GM21723 (cell line): ENCODE results near the gene ERAS.

Source experiments
- ATAC-seq: cut with Tn5 transposase; IDR thresholded peaks from one replicate; pipeline ENCODE4 v1.9.1; 2021; ENCODE audit warnings: mild to moderate bottlenecking, moderate library complexity; ENCODE audit not compliant: unreplicated experiment

The ERAS gene, protein sequence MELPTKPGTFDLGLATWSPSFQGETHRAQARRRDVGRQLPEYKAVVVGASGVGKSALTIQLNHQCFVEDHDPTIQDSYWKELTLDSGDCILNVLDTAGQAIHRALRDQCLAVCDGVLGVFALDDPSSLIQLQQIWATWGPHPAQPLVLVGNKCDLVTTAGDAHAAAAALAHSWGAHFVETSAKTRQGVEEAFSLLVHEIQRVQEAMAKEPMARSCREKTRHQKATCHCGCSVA

DNA sequence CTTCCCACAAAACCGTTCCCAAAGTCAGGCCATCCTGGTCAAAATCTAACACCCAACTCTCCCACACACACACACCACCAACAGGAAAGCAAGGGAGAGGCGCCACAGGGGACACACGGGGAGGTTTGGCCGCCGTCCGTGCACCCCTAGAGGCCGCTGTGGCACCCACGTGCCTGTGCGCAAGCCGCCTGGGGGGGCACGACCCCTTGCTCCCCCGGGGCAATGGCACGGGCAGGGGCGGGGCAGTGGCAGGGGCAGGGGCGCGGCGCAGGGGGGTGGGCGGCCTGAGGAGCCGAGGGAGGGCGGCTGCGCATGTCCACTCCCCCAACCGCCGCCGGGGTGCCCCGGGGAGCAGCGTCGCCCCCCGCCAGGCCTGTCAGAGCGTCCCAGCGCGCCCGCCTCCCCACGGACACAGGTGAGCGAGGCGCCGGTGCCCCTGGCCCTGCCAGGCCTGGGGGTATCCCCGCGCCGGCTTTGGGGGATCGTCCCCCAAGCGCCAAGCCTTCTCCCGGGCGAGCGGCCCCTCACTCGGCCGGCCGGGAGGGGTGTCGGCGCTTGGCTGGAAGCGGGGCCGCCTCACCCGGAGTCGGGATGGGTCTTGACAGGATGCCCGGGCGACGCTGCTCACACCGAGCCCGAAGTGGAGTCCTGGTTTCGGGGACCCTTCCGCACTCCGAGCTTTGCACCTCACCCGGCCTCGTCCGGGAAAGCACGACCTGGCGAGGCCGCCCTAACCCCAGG is at the start of gene ERAS:
Gene ERAS, plus strand, starts transcription at position 379 of the 741 bp plus-strand sequence. CDS start 2,611 bp downstream, outside the sequence.
- no peak for ATAC-seq

DNA sequence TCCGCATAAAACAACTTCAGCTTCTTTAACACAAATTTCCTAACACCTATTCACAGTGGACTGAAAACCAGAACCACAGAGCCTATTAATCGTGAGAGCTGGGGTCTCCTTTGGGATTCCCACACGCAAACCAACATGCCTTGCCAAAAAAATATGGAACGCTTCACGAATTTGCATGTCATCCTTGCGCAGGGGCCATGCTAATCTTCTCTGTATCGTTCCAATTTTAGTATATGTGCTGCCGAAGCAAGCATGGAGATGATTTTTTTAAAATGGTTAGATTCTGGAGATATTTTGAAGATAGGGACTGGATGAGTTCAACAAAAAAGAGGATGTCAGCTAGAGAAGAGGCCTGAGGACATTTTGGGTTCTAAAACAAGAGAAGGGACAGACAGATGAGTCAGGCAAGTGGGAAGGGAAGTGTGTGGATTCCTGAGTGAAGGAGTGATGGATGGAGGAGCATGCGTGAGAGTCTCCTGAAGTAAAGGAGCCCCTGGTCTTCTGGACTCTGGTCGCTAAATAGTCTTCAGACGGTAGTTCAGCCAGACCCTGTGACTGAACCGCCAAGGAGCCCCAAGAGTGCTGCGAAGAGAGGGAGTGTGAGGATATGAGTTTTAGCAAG is 49.4 kb upstream of the ERAS start:
- no peak for ATAC-seq

DNA sequence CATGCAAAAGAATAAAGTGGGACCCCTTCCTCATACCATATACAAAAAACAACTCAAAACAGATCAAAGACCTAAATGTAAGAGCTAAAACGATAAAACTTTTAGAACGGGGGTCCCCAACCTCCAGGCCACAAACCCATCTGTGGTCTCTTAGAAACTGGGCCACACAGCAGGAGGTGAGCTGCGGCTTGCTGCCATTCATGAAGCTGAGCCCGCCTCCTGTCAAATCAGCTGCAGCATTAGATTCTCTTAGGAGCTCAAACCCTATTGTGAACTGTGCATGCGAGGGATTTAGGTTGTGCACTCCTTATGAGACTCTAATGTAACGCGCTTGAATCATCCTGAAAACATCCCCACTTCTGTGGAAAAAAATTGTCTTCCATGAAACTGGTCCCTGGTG is 46.9 kb upstream of the ERAS start:
- no peak for ATAC-seq

DNA sequence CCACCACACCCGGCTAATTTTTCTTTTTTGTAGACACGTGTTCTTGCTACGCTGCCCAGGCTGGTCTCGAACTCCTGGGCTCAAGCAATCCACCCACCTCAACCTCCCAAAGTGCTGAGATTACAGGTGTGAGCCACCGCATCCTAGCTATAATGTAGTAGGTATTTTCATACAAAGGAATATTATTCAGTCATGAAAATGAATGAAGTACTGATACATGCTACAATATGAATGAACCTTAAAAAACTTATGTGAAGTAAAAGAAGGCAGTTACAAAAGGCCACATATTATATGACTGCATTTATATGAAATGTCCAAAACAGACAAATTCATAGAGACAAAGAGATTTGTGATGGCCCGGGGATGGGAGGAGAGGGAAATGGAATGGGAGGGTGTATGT is 44.6 kb upstream of the ERAS start:
- no peak for ATAC-seq

DNA sequence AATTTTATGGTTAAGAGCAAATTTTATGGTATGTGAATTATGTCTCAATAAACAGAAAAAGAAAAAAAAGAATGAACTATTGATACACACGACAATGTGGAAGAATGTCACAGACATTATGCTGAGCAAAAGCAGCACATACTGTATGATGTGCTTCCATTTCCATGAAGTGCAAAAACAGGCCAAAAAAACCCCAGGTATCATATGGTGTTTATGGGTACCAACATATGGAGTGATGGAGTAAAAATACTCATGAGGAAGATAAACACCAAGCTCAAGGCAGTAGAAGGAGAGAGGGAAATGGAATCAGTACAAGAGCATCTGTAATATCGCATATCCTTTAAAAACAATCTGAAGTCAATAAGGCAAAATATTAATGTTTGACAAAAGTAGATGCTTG is 44.1 kb upstream of the ERAS start:
- ATAC-seq: no peak

DNA sequence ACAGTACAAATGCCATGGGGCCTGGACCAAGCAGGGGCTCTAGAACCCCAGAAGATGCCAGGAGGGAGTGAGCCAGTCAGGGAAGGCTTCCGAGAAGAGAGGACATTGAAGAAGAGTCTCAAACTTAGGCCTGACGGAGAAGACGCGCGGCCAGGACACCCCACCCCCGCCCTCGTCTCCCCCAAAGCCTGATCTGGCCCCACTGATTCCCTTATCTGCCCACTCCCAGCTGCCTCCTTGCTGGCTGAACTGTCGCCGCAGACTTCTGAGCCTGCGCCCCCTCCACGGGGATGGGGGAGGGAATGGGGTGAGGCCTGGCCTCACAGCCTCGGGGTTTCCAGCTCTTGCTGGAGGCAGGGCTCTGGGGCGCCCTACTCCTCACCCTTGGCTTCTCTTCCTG is 43.5 kb upstream of the ERAS start:
- no peak for ATAC-seq

DNA sequence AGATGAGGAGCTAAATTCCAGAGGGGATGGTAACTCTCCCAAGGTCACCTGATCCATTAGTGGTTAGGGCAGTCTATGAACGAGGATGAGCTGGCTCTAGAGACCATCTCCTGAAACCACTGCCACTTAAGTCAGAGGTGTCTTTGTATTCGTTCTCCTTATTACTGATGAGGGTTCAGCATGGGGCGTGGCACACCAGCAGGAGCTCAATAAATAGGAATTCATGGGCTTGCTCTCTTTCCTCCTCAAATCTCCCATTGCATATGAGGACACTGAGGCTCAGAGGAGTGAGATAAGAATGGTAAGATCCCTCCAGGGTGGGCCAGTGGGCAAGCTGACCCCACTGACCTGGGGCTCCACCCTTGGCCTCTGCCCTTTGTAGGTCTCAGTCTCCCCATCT is 41.6 kb upstream of the ERAS start:
- no peak for ATAC-seq

DNA sequence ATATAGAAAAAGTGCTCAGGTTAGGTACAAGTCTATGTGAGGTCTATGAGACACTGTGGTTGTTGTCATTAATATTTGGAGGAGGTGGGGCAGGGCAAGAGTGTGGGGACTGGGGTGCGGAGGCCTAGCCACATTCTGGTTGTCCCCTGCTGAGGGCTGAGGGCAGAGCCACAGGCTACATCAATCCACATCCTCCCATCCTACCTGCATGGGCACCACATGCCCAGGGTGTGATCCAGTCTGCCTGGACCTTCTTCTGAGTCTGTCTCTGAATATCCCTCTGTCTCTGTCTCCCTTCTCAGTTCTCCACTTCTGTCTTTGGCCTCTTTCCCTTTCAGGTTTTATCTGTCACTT is 41.1 kb upstream of the ERAS start:
- no peak for ATAC-seq

DNA sequence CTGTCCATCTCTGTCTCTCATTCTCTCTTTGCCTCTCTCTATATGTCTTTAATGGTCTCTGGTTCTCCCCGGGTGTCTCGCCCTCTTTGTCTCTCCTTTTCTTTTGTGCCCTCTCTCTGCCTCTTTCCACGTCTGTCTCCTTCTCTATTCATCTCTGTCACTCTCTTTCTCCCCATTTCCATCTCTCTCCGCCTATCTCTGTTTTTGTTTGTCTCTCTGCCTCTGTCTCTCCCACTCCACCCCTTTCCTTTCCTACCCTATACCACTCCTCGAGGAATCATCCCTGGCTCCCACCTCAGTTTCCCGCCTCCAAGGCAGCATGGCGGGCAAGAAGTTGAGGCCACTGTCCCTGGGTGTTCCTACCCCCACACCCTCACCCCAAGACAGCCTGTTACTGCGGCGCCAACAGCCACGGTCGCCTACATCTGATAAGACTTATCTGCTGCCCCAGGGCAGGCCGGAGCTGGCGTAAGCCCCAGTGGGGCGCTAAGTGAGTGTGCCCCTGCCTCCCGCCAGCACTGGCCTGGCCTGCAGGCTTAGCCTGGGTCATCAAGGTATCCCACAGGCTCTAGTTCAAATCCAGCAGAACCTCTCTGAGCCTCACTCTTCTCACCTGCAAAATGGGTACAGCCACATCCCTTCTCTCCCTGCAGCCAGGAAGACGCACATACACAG is 40.6 kb upstream of the ERAS start:
- no peak for ATAC-seq

DNA sequence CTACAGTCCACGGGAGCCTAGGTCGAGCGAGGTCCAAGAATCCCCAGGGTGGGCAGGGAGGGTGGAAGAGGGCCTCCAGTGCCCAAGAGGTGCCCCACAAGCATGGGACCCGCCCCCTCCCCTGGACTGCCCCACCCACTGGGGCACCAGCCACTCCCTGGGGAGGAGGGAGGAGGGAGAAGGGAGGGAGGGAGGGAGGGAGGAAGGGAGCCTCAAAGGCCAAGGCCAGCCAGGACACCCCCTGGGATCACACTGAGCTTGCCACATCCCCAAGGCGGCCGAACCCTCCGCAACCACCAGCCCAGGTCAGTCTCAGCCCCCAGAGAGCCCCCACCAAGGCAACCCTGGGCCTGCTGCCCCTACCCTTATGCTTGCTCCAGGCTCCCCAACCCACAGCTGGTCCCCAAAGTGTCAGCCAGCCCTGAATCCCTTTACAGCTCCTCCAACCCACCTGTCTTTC is 39.9 kb upstream of the ERAS start, which contains the start of gene GATA1:
Gene GATA1, plus strand, starts transcription at position 250 of the 460 bp plus-strand sequence. CDS start 4,520 bp downstream, outside the sequence.
- no peak for ATAC-seq

DNA sequence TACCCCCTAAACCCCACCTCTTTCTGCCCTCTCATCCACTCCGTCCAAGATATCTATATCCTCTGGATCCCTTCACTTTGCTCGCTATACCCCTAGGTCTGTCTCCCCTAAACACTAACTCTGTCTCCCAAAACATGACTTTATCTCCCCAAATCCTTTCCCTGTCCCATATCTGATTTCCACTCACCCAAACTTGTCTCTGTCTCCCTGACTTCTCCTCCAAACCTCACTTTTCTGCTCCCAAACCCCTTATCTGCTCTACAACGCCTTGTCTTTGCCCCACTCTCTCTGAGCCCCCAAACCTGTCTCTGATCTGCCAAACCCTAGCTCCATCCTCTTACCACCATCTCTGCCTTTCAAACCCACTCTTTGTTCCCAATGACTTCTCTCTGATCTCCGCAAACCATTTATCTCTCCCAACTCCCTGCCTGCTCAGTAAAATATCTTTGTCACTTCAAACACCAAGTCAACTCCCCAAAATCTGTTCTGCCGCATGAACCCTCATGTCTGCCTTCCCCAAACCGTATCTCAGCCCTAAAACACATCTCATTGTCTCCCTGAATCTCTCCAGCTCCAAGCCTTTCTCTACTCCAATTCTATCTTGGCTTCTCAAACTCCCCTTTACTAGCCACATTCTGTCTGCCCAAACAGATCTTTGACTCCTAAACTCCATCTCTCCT is 39.3 kb upstream of the ERAS start:
- no peak for ATAC-seq

DNA sequence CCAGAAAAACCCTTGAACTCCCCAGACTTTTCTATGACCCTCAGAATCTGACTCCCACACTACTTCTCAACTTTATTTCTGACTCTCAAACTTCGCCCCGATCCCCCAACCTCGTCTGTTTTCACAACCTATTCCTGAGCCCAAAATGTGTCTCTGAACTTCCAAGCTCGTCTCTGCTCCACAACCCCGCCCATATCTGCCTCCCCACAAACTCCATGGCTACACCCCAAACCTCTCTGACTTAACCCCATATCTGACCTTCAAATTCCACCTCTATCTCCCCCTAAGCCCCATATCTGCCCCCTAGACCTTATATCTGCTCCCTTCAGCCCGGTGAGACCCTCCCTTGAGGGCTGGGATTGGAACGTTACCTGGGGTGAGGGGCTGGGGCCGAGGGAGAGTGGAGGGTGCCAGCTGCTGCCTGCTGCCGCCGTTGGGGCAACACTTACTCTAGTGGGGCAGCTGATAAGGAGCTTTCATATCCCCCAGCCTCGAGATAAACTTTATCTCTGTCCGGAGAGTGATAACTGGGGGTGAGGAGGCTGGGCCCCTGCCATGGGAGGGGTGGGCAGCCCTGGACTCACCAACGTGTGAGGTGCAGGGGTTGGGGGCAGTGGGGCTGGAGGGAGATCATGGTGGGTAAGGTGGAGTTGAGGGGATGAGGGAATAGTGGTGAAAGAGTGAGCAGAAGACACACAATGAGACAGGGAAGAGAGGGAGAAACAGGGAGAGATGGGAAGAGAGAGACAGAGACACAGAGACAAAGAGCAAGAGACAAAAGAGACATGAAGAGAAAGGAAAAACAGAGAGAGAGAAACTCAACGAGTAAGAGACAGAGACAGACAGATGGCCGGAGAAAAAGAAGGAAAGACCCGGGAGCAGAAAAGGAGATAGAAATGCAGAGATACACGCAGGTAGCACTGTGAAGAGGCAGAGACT is 38.5 kb upstream of the ERAS start:
- ATAC-seq: no peak

DNA sequence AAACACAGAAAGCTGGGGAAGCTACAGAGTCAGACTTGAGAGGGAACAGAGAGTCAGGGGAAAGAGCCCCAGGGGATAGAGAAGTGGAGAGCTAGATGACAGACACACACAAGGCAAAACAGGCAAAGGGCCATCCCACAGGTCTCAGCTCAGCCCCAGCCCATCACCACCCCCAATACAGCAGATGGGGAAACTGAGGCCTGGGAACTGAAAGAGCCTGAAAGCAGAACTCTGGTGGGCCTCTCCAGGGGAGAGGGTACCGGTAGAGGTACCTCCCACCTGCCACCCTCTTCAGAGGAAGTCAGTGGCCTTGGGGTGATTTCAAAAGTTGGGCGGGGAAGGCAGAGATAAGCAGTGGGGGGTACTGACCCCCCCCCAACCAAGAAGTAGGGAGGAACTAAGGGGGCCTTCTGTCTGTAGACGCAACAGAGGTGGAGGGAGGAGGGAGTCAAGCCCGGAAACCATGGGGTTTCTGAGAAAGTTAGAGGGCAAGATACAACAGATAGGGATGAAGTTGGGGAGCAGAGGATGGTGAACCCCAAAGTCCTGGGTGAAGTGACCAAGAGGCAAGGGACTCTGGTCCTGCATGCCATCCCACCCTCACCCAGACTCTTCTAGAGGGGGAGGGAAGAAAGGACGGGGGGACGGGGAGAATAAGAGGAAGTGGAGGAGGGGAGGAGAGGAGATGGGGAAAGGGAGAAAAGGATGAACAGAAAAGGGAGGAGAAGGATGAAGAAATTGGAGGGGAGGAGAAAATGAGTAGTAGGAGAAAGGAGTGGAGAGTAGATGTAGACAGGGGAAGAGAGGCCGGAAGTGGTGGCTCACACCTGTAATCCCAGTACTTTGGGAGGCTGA is 36.7 kb upstream of the ERAS start:
- ATAC-seq: no peak

DNA sequence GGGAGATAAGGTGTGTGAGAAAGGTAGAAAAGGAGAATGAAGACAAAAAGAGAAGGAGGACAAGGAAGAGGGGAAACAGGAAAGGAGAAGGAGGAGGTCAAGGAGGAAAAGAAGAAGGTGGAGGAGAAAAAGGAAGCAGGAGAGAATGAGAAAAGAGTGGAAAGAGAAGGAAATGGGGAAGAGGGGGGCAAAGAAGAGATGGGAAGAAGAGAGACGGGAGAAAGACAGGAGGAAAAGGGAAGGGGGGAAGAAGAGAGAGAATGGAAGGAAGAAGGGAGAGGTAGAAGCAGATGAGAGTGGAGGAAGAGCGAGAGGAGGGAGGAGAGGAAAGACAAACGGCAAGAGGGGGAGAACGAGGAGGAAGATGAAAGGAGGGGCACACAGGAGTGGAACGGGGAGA is 35.8 kb upstream of the ERAS start:
- ATAC-seq: no peak

DNA sequence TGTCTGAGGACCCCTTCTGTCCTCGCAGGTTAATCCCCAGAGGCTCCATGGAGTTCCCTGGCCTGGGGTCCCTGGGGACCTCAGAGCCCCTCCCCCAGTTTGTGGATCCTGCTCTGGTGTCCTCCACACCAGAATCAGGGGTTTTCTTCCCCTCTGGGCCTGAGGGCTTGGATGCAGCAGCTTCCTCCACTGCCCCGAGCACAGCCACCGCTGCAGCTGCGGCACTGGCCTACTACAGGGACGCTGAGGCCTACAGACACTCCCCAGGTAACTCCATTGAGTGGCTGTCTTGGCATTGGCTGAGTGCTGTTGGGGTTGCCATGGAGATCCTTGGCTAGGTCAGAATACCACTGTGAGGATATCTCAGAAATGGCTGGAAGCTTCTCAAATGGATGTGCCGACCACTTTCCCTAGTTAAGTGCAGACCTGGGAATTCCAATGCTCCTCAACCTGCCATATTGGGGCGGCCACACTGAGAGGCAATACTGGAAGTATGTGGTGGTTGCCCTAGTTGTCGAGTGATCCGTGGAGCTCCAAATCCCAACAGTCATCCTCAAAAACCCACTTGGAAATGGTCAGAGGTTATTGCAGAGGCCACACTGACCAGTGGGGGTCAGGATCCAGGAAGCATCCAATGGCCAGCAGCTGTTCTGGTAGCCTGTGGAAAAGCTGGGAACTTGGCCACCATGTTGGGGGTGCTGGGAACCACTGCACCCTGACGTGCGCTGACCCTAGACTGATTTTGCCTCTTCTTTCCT is 35.1 kb upstream of the ERAS start:
- ATAC-seq: no peak

DNA sequence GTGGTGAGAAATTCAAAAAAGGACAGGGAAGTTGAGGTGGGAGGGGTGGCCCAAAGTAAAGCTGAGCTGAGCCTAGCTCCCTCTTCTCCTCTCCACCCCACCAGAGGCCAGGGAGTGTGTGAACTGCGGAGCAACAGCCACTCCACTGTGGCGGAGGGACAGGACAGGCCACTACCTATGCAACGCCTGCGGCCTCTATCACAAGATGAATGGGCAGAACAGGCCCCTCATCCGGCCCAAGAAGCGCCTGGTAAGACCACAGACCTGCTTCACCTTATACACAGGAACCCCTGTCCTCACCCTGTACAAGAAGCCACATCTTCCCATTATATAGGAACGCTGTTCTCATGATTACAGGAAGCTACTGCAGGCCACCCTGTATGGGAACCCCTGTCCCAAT is 34.1 kb upstream of the ERAS start:
- ATAC-seq: no peak

DNA sequence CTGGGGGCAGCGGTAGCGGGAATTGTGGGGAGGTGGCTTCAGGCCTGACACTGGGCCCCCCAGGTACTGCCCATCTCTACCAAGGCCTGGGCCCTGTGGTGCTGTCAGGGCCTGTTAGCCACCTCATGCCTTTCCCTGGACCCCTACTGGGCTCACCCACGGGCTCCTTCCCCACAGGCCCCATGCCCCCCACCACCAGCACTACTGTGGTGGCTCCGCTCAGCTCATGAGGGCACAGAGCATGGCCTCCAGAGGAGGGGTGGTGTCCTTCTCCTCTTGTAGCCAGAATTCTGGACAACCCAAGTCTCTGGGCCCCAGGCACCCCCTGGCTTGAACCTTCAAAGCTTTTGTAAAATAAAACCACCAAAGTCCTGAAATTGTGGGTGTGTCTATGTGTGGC is 32.4 kb upstream of the ERAS start:
- ATAC-seq: no peak

DNA sequence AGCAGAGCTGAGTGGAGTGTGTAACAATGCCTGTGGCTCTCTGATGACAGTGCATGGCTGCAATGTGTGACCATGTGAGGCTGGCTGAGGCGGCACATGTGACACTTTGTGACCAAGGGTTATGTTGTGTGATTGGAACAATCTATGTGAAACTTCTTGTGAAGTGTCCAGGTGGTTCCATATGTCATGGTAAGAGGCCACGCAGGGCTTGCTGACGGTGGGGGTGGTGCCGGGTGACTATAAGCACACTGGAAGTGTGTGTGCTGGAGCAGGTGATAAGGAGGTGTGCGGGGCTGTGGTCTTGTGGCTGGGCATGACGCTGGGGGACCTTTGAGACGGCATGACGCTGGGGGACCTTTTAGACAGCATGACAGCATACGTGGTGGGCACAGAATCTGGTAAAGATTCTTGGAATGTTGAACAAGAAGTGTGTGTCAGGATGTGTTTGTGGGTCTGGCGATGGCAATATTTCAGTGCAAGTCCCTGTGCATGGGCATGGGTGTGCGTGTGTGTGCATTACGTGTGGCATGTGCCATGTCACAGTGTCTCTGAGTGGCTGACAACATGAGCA is 31.9 kb upstream of the ERAS start:
- ATAC-seq: no peak
